ENCODE results near the gene TBC1D5.
A peak's percentile ranks its signal among the peaks of the same experiment; 100 is the strongest.

DNA sequence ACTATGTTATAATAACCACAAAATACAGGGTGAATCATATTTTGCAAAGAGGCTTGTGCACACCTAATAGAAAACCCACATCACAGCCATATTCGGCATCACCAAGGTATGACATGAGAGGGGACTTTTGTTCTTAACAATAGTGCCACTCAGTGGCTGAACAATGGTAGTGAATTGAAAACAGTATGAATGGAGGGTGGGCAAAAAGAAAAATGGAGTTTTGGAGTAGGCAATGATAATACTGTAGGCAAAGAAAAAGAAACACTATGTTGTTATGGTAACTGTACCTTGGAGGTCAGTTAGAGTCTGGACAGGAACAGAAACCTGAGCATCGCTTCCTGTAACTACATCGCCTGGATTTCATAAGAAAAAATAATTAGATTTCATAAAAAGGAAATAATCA lies 509.0 kb downstream of the TBC1D5 start:
- TF ChIP-seq, protein P1, sequence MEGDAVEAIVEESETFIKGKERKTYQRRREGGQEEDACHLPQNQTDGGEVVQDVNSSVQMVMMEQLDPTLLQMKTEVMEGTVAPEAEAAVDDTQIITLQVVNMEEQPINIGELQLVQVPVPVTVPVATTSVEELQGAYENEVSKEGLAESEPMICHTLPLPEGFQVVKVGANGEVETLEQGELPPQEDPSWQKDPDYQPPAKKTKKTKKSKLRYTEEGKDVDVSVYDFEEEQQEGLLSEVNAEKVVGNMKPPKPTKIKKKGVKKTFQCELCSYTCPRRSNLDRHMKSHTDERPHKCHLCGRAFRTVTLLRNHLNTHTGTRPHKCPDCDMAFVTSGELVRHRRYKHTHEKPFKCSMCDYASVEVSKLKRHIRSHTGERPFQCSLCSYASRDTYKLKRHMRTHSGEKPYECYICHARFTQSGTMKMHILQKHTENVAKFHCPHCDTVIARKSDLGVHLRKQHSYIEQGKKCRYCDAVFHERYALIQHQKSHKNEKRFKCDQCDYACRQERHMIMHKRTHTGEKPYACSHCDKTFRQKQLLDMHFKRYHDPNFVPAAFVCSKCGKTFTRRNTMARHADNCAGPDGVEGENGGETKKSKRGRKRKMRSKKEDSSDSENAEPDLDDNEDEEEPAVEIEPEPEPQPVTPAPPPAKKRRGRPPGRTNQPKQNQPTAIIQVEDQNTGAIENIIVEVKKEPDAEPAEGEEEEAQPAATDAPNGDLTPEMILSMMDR (IDR thresholded peaks at IDR 0.05): peak; percentile 52 to 92 (median 80)
- TF ChIP-seq POLR2A (IDR thresholded peaks at IDR 0.05): no peak
